Stimulated activated CD8-positive, alpha-beta memory T cell treated with anti-CD3 and anti-CD28 coated beads, Interleukin-2, amount 100 ng/mL, for 48 hours (primary cell): ENCODE results near the gene ADI1.
"Not testable (repeated sequence)": the region's sequence is repeated elsewhere in the genome, so short reads cannot be mapped to it uniquely, and the experiment has no call there.

Experiments used
- DNase-seq, 2 donors: peaks; one replicate each; pipeline ENCODE4 v3.0.0-alpha.2; 2020; ENCODE audit warnings: low read depth in 2 of 2

ADI1 gene

DNA sequence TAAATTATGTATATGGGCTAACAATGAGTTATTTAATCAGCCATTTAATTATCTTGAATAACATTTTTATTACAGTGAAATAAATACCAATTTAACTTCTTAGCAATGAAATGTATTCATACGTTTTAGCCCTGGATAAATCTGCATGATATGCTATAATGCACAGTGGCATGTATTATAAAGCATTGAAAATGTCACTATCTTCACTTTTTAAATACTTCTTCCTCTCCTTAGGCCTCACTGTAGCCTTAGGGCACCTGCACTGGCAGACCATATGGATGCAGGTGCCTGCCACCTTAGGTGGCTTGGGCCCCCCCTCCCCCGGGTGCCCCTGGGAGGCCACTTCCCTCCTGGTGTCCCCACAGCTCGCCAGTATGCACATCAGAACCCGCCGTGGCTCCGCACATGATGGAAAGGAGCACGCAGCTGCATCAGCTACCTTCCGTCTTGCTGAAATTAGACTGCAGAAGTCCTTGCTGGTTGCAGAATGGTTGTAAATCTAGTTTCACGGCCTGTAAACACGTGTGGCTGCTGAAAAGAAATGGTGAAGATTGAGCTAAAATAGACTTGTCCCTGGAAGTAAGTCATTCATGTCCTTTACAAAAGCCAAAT is 56.7 kb downstream of the ADI1 start:
- no peak for DNase-seq

DNA sequence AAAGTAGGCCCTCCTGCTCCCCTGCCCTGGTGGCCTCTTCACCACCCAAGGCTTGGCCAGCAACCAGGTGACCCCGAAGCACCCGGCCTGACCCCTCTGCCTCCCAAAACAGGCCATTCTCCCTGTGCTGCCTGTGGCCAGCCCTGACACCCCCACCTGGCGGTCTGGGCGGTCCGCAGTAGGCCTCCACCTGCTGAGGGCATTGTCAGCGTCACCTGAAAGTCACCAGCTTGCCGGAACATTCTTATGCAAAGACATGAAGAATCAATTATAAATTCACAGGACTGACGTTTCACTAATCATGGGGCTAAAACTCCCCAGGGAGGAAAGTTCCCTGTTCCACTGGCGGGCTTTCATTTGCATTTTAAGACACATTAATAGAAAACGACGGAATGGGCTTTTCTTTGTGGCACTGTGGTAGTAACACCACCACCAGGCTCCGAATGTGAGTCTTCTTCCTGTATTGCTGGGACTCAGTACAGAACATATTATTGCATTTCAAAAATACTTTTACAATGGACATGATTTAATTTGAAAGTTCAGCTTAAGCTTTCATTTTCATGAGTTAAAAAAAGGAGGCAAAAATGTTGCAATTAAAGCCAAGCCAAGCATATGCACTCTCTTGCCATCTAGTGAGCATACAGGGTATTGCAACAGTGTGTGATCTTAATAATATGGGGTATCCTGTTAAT is 57.4 kb downstream of the ADI1 start:
- DNase-seq, result no peak

DNA sequence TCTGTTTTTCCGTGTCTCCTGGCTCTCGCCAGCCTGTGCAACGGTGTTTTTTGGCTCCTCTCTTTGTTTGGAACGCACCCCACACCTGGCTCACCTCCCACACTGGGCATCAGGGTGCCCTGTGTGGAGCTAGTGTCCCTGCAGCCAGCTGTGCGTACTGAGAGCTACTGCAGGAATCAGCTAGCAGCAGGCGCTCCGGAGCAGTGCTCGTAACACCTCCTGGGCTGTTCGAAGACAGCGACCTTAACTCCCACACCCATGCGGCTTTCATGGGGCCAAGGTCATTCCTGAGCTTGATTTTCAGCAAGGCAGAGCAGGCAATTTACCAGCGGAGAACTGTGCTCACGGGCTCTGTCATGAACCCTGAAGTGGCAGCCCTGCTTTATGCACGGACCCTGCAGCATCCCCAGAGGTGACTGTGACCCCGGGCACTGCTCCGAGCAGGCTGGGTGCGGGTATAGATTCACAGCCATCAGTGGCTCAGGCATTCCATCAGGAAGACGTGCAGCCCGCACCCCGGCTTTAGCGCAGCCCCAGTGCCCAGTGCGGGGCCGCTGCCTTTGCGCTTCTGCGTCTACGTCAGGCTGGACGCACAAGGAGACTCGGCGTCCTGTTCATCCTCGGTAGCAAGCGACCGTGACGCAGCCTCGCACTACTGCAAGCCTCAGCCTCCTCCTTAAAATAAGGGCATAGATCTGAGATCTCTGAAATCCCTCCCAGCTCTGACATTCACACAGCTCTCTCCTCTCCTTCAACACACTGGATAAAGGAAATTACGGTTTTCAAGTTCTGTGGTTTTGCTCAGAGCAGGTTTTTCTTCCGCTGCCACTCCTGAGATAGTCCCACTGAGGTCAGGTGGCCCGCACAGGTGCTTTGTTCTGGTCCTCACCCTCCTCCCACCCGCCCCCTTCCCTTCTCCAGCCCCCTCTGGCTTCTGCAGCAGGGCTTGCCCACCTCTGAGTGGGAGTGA is 58.2 kb downstream of the ADI1 start:
- no peak for DNase-seq

DNA sequence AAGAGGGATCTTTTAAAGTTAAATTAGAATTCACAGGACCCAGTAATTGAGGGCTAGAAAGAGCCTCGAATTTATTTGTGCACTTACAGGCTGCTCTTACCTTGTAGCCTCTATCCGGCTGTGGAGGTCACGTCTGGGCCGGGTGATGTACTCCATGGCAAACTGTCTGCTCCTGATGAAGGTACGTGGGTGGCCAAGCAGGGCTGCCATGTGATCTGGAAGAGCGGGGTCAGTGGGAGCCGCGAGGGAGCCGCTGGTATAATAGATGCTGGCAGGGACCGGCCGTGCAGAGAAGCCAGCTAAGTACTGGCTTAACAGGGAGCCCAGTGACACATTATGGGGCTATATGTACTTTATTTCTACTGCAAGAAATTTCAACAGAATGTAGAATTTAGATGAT is 59.2 kb downstream of the ADI1 start:
- DNase-seq, result no peak

DNA sequence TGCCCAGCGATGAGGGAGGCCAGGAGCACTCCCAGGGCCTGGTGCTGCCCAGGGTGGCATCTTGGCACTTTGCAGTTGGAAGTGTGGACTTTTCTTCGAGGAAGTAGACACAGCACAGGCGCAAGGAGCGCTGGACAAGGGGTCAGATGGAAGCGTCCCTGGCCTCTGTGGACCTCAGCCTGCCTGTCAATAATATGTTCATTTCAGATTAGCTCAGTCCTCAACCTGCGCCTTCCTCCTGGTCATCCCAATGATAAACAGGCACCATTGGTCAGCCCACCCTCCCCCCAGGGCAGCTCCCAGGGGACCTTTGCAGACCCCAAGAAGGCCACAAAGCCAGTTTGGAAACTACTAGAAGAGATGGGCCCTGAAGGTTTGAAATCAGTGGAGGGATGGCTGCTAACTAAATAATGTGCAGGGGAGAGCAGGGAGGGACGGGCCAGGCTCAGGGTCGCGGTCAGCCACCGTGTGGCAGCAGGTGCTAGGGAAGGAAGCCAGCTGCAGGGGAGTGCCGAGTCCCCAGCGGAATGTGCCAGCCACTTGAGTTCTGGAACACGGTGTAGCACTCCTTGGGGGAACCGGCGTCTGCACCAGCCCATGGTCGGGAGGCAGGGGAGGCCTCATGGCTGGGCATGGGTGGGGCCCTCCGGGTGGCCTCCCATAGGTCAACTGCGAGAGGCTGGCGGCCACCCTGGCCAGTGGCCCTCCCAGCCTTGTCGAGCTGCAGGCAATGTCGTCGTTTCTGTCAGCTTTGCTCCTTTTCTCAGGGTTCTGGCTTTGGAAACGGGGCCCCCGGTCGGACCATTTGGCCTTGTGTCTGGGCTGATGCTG is 59.9 kb downstream of the ADI1 start:
- no peak for DNase-seq

DNA sequence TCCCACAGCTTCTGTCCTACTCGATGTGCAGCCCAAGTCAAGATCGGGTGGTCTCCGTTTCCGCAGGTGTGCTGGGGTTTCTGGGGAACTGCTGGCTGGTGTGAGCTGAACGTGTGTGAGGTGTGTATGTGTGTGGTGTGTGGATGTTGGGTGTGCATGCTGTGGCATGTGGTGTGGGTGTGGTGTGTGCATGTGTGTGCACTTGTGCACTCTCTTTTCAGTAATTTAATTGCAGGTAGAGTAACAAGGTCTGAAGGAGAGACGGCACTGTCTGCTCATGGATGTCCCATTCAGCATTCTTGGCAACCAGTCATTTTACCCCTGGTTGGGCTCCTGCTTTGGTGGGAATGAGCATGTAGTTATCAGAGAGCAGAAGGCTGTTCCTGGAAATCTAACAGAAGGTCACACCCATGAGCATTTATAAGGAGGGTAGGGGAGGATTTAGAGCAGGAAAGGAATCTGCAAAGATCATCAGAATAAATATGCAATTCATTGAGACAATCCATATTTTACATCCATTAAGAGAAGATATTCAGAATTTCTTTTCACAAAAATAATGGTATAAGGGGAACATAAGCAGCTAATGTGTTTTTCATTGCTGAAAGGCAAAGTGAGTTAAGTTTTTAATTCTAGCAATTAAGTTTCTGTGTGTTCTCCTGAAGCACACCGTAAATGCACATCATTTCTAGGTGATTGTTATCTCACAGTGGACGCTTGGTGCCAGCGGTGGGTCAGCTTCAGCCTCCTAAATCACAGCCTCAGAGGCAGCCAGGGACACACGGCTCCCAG is 60.7 kb downstream of the ADI1 start:
- DNase-seq, result no peak

DNA sequence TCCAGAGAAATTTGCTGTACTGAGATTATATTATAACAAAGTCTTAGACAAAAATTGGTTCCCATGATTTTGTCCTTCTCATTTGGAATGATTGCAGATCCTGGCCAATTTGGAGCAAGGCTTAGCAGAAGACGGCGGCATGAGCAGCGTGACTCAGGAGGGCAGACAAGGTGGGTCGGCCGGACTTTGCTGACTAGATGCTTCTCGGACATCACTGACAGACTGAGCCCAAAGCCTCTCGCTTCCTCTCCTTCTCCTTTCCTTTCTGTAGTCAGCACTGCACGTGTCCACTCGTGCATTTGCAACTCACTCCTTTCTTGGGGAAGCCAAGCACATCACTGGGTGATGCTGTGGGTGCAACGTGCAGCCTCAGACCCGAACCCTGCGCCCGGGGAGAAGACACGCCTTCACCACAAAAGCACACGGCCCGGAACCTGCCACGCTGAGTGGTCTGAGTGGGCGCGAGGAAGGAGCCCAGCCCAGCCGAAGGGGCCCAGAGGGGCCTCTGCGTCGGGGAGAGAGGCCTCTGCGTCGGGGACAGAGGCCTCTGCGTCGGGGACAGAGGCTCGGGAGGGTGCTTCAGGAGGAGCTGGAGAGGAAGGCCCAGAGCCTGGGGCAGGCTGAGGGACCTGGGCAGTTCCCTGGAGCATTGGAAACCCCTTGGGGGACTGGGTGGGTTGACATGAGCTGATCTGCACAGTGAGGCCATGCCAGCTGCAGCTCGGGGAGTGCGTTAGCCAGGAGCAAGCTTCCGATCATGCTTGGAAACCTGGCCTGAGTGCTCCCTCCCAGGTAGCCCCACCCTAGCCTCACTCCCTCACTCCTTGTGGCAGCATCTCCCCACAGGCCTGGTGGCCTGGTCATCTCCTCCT is 61.6 kb downstream of the ADI1 start:
- no peak for DNase-seq

DNA sequence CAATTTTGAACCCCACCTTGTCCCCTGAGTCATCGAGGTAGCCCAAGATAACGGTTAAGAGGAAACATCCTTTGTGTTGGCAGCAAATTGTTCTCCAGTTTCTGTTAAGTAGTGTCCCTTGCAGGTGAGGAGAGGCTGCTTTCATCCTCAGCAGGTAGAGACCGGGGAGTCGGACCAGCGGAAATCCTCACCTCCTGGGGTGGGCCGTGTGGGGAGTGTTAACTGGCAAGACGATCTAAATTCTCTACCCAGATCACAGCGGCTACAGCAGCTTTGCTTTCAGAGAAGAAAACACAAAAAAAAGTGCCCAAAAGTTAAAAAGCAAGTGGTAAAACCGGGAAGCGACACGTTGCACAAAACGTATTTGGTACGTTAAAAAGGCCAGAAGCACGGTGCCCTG is 63.2 kb downstream of the ADI1 start:
- no peak for DNase-seq

DNA sequence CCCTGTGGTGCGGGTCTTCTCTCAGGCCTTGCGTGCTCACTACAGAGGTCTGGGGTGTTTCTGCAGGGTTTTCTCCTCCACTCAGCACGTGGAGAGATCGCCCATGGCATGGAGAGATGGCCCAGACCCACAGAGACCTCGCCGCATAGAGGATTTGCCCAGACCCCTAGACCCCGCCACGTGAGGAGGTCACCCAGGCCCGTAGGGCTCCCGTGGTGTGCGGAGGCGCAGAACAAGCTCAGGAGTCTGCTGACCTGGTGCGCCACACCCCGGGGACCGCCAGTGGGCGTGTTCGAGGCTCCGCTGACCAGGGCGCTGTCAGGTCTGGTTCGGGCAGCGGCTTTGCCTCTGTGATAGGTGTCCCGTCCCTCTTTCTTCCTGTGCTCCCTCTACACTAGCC is 64.5 kb downstream of the ADI1 start:
- no peak for DNase-seq

DNA sequence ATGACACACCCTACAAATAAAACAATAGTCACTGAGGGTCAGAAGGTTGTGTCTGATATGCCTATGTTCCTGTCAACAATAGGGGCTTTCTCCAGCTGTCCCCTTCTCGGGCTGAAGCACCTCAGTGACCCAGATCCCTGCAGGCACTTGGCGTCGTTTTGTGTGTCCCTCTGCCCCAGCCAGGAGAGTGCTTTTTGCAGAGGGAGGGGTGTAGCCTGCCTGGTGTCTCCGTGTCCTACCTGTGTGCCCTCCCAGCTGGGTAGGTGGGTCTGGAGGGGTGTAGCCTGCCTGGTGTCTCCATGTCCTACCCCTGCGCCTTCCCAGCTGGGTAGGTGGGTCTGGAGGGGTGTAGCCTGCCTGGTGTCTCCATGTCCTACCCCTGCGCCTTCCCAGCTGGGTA is 65.3 kb downstream of the ADI1 start:
- not testable (repeated sequence) for DNase-seq

DNA sequence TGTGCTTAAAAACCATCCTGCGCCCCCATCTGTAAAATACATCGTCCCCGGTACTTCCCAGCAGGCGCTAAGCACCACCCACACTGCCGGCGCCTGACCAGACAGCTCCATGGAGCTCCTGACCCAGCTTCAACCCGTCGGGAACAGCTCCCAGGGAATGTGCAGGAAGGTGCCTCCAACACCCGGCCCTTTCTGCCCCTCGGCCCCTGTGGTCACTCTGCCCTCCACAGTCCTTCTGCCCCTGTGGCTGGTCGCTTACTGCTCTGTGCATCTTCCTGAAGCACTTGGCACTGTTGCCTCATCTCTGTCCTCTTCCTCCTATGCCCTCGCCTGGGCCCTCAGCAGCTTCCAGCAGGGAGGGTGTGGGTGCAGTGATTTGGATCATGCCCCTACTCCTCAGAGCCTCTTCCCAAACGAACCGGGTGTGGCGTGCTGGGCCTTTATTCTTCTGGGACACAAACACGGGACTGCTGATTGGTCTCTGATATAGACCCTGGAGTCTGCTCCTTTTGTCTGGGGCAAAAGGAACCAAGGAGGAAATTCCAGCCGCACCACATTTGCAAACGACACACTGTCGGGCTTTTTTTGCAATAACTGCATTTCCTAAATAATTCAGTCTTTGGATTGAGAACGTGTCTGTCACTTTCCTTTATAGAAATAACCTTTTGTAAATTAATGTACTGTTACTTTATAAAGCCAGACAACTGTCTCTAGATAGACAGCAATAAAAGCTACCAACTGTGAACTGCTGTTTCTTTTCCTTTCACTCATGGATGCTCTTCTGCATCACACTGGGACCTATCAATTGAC is 65.9 kb downstream of the ADI1 start:
- DNase-seq, result no peak

DNA sequence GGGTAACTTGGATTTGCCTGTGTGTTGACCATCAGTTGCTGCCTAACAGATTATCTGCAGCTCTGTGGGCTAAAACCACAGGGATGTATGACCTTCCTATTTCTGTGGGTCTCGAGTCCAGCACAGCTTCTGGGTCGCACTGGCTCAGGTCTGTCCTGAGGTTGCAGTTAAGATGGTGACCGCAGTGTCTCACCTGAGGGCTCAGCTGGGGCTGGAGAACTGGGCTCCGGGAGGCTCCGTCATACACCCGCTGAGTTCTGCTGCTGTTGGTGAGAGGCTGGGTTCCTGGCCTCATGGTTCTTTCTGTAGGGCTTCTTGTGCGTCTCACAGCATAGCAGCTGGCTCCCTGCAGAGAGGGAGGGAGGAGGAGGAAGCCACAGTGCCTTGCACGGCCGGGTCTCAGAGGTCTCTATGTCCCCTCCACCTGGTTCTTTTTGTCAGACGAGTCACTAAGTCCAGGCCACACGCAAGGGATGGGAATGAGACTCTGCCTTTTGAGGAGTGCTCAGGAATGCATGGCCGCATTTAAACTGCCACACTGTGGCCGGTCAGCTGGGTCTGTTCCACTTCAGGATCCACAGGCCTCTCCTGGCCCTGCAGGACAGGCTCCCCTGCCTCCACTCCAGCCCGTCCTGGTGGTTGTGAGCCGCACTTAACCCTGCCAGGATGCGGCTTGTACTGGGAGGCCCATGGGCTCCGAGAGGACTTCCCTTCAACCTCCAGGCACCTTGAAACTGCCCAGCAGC is 67.2 kb downstream of the ADI1 start:
- DNase-seq, result no peak

DNA sequence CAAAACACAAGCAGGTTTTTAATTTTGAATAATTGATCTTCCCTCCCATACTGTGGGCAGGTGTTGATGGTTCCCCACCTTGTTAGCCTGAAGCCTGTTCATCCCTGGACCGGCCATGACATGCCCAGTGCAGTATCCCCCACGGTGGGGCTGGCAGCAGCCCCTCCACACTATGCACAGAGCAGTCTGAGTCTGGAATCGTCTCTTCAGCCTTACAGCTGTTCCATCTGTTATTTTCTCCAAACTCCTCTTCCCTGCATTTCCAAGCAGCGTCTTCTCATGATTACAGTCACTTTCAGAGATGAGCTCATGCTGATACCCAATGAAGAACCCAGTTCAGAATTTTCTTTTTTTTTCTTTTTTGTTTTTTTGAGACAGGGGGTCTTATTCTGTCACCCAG is 68.2 kb downstream of the ADI1 start:
- DNase-seq, result no peak

DNA sequence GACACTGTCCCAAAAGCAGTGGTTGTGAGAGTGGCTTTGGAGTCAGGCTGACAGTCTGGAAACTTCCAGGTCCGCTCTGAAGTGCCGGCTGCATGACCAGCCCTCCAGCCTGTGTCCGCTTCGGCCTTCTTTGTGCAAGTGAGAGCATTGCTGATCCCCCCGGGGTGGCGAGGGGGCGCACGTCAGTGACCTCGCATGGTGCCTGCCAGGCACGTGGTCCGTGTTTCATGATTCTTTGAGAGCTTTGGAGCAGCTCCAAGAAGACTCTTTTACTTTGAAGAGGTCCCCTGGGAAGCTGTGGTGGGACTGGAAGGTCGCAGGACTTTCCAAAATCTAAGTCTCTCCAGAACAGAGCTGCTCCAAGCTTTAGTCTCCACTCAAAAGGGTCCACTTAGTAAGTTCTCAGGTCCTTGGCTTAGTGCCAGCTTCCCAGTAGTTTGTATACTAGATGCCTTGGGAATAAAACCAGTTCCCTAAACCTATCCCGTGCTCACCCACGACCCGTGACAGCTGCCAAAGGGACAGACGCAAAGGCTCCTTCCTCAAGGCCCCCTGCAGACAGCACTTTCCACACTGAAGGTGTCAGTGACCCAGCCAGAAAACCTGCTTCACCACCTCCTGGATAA is 68.8 kb downstream of the ADI1 start:
- no peak for DNase-seq

DNA sequence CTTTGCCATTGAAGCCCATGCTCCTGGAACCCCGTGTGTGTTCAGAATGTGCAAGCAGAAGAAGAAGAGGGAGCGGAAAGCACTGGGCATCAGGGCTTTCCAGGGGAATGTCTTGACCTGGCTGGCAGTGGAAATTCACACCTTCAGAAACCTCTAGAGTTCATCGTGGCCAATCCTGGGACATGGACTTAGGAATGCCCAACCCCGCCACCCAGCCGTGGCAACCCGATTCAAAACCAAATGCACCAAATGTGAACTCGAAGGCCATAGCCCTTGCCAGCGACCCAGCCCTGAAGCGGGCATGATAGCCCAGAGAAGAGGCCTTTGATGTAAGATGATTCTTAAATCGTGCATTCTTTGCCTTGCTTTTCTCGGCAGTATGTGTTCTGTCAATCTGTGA is 69.4 kb downstream of the ADI1 start:
- DNase-seq, result no peak

DNA sequence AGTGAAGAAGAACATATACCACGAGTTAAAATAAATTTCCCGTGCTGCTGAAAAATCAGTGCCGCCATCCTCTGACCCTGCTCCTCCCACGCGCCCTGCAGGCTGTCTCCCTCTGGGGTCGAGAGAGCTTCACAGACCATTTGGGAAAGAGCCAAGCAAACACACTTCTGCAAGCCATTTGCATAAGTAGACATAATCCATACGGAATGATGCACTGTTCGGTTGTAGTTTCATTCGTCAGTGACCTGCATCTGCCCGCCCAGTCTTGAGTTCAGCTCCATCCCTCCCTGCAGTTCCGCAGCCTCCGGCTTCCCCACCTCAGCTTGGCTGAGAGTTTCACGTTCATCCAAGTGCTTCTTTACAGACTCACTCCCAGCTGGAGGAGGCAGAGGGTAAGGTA is 70.2 kb downstream of the ADI1 start:
- no peak for DNase-seq

DNA sequence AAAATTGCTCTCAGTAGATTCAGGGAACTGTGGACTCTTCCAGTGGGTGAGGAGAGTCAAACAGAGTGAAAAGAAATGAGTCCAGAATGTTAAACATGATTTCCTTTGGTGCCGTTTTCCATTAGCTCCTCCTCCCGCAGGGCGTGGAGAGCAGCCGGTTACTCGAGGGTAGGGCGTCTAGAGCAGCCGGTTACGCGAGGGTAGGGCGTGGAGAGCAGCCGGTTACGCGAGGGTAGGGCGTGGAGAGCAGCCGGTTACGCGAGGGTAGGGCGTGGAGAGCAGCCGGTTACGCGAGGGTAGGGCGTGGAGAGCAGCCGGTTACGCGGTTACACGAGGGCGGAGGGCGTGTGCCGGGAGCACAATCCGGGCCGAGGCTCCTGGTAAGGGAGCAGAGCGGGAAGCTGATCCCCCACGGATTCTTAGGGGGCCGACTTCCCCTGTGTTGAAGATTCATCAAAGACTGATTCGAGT is 70.9 kb downstream of the ADI1 start:
- not testable (repeated sequence) for DNase-seq

DNA sequence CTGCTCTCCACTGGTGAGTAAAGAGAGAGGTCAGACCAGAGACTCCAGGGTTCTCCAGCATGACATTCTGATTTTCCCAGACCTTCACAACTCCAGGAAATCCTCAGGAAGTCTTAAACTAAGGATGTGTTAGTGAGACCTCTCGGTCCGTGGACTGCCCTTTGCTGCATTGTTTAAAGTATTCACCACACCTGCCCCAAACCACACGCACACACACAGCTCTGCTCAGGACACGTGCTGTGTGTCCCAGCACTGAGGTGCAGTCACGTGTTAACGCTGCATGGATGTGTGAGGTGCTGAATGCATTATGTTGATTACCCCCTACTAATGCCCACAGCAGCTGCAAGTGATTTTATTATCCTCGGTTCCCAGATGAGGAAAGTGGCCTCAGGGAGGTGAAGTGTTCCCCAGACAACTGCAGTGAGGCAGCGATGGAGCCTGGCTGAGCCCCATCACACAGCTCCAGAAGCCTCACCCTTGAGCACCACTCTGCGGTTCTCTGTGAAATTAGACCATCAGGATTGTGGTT is 71.5 kb downstream of the ADI1 start:
- no peak for DNase-seq
